GM21367 (cell line): Measurements from ENCODE around the gene SLC7A7.
"Not testable (repeated sequence)": the region's sequence is repeated elsewhere in the genome, so short reads cannot be mapped to it uniquely, and the experiment has no call there.

Experiments
- ATAC-seq: cut with Tn5 transposase; IDR thresholded peaks from one replicate; pipeline ENCODE4 v1.9.1; 2021; ENCODE audit not compliant: unreplicated experiment

The SLC7A7 gene

DNA sequence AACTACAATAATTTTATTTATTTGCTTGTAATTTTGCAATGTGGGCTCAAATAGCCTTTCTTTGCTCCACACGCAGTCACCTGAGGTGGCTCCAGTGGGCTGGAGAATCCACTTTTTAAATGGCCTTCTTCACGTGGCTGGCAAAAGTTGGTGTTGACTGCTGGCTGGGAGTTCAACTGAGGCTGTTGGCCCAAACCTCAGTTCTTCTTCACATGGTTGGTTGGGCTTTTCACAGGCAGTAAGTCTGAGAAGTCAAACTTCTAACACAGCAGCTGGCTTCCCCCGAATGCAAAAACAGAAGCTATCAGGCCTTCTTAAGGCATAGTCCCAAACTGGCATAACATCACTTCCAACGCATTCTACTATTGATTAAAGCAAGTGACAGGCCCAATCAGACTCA is 50.9 kb downstream of the SLC7A7 start:
- ATAC-seq: no peak

DNA sequence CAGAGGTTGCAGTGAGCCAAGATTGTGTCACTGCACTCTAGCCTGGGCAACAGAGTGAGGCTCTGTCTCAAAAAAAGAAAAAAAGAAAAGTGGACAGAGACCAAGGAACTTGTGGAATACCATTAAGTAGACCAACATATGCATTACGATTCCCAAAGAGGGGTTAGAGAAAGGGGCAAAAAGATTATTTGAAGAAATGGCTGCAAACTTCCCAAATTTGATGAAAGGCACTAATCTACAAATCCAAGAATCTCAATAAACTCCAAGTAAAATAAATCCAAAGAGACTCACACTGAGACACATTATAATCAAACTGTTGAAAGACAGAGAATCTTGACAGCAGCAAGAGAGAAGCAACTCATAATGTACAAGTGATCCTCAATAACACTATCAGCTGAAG is 53.5 kb downstream of the SLC7A7 start:
- ATAC-seq: no peak

DNA sequence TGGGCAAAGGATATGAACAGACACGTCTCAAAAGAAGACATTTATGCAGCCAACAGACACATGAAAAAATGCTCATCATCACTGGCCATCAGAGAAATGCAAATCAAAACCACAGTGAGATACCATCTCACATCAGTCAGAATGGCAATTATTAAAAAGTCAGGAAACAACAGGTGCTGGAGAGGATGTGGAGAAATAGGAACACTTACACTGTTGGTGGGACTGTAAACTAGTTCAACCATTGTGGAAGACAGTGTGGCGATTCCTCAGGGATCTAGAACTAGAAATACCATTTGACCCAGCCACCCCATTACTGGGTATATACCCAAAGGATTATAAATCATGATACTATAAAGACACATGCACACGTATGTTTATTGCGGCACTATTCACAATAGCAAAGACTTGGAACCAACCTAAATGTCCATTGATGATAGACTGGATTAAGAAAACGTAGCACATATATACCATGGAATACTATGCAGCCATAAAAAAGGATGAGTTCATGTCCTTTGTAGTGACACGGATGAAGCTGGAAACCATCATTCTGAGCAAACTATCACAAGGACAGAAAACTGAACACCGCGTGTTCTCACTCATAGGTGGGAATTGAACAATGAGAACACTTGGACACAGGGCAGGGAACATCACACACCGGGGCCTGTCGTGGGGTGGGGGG is 57.1 kb downstream of the SLC7A7 start:
- ATAC-seq: not testable (repeated sequence)

DNA sequence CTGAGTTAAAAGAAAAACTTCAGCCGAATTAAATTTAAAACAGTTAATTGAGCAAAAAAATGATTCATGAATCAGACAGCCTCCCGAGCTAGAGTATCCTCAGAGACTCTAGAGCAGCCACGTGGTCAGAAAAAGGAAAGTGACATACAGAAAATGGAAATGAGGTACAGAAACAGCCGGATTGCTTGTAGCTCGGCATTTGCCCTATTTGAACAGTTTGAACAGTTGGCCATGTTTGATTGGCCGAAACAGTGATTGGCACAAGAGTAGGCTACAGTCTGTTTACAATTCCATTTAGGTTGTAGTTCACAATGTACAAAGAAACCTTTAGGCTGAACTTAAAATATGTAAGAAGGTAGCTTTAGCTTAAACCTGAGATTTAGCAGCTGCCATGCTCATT is 61.6 kb downstream of the SLC7A7 start:
- ATAC-seq: no peak

DNA sequence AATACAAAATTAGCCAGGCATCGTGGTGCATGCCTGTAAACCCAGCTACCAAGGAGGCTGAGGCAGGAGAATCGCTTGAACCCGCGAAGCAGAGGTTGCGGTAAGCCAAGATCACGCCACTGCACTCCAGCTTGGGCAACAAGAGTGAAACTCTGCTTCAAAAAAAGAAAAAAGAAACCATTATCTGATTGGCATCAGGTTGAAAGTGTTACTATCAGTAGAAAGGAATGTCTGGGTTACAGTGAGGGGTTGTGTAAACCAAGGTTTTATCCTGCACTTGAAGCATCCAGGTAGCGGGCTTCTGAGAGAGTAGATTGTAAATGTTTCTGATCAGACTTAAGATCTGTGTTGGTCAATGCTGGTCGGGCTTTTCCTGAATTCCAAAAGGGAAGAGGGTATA is 62.8 kb downstream of the SLC7A7 start:
- ATAC-seq: no peak

DNA sequence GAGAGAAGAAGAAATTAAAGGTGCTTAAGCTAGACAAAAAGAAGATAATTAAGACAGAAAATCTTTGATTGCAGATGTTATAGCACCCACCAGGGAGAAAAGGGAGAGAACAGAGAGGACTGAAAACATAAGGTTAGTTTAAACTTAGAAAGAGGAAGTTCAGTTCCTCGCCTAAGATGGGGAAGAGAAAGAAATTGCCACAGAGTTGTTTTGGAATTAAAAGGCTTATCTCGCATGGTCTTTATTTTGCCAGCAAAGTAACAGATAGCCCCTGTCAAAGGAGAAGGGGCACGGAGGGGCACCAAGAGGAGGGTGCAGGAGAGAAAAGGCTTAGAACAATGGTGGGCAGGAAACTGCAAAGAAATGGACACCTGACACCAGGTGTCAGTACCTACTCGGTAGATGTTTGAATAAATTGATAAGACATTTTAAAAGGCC is 66.6 kb downstream of the SLC7A7 start:
- ATAC-seq: no peak

DNA sequence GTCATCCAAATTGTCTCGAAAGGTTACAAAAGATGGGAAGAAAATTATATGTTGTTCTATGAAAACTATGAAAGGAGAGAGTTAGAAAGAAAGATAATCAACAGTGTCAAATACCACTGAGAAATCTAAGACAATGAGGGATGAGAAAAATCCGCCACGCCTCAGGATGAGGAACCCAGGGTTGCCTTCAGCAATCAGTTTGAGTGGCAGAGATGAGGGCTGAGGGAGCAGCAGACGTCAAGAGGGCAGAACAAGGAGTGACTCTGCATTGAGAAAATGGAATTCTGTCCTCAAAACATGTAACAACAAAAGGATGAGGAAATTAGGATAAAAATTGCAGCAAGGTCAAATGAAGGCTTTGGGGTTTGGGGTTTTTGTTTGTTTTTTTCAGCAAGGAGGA is 67.0 kb downstream of the SLC7A7 start:
- no peak for ATAC-seq

DNA sequence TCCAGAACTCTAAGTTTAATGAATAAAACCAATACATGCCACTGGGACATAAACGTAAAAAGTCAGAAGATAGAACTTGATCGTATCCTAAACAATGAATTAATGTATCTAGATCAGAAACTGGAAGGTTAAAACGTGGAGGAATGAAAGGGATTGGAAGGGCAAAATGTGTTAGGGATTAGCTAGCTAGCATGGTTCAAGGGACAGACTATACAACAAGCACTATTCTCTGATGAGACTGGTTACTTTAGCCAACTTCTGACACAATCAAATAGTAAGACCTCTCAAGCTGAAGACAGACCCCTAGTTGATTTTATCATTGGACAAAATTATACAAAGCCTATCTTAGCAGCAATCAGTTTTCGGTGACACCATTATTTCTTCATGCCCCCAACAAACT is 67.5 kb downstream of the SLC7A7 start:
- no peak for ATAC-seq

DNA sequence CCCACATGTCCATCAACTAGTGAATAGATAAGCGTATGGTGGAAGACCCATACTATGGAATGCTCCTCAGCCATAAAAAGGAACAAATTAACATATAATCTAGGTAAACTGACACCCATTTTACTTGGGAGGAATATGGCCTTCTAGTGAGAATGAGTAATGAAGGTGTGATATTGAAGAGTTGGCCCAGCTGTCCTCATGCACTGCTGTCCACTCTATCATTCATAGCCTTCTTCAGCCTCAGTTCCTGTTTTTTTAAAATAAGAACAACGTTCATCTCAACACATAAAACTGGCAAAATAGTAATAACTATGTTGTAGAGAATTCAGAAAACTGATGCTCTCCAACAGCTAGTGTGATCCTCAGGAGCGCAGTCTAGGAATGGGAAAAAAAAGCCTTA is 75.2 kb downstream of the SLC7A7 start:
- ATAC-seq: no peak

DNA sequence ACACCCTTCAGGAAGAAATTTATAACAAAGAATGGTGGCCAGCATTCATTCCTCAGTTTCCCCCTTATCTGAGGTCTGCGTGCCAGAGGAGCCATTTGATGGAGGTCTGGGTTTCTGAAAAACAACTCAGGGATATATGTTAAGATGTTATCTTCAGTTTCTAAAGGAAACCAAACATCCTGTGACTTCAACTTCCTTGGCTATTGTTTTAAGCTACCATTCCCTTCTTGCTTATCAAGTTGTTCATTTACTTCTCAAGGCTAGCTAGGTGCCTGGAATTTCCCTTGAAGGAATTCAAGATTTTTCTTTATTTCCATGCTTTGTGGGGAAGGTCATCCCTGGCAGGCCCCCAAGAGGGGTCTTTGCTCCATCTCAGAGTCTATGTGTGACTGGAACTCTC is 75.8 kb downstream of the SLC7A7 start:
- no peak for ATAC-seq

DNA sequence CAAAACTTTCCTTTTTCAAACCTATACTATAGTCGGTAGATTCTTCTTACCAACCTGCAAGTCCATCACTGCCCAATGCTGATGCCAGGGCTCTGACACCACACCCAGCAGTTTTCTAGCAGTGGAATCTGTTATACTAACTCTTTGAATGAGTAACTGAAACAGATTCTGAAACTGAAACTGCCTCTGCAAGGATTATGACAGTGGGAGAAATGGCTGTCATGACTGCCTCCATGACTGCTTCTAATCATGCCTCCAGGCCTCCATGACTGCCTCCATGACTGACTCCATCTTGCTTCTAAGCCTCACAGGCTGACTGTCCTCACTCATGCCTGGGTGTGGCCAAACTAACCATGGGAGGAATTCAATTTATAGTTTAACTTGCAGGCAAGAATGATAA is 78.2 kb downstream of the SLC7A7 start:
- ATAC-seq: peak; percentile 57

DNA sequence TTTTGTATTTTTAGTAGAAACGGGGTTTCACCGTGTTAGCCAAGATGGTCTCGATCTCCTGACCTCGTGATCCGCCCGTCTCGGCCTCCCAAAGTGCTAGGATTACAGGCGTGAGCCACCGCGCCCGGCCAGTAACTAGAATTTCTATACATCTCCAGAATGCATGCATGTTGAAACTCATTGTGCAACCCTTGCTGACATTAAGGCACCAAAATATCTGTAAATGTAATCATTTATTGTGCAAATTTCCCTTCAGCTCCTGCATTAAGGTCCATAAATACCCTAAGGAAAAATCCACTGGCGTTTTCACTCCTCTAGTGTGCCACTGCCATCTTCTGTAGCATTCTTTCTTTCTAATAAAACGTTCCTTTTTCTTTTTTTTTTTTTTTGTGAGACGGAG is 78.9 kb downstream of the SLC7A7 start:
- ATAC-seq: not testable (repeated sequence)

DNA sequence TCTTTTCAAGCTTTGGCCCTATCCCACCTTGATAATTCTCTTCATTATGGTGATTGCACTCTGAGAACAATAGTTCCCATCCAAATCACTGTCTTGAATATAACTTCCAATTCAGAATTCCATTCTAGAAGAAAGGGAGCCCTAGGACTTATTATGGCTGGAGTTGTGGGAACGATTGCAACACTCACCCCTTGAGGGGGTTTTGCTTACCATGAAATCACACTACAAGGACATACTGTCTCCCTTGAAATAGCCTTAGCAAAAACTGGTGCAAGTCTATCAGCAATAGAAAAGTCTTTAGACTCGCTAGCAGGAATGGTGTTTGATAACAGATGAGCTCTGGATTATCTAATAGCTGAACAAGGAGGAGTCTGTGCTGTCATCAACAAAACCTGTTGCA is 80.1 kb downstream of the SLC7A7 start:
- no peak for ATAC-seq

DNA sequence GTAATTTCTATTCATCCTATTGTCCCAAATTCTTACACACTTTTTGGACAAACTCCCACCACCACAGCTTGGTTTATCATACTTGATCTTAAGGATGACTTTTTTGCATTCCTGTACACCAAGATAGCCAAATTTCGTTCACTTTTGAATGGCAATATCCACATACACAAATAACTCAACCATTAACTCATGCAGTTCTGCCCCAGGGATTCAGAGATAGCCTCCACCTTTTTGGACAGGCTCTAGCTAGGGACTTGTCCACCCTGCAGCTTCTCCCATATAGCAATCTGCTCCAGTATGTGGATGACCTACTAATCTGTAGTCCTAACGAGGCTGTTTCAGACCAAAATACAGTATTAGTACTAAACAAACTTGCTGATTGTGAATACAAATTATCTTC is 81.4 kb downstream of the SLC7A7 start:
- ATAC-seq: no peak

DNA sequence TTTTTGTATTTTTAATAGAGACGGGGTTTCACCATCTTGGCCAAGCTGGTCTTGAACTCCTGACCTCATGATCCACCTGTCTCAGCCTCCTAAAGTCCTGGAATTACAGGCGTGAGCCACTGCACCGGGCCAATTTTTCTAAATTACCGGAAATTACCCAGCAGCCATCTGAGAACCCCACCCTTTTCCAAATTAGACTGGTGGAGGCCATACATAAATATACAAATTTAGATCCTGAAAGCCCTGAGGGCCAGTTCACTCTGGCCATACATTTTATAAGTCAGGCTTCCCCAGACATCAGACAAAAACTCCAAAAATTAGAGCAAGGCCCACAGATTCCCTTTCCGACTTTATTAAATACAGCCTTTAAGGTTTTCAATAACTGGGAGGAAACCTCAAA is 83.2 kb downstream of the SLC7A7 start:
- ATAC-seq: not testable (repeated sequence)

DNA sequence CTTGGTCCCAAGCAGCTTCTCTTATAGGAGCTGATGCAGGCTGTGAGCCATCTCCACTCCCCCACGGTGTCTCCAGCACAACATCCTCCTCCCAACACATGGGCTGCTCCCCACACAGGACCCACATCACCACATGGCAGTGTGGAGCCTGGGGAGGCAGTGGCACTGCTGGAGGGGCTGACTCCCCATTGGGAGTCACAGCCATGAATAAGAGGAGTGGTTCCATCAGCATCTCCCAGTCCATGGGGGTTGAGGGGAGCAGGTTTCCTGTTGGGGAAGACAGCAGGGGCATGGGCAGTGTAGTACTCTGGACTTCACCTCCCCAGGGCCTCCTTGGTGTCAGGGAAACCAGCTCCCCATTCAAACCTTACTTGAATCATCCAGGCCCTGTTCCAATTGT is 89.2 kb downstream of the SLC7A7 start:
- ATAC-seq: no peak

DNA sequence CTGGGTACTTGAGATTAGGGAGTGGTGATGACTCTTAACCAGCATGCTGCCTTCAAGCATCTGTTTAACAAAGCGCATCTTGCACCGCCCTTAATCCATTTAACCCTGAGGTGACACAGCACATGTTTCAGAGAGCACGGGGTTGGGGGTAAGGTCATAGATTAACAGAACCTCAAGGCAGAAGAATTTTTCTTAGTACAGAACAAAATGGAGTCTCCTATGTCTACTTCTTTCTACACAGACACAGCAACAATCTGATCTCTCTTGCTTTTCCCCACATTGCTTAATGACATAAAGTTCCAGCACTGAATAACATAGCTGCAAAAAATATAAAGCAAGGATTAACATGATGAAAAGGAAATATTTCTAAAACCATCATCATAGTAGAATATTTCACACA is 89.9 kb downstream of the SLC7A7 start:
- ATAC-seq: not testable (repeated sequence)

DNA sequence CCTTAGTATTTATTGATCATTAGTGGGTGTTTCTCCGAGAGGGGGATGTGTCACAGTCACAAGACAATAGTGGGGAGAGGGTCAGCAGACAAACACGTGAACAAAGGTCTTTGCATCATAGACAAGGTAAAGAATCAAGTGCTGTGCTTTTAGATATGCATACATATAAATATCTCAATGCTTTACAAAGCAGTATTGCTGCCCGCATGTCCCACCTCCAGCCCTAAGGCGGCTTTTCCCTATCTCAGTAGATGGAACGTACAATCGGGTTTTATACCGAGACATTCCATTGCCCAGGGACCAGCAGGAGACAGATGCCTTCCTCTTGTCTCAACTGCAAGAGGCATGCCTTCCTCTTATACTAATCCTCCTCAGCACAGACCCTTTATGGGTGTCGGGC is 90.4 kb downstream of the SLC7A7 start:
- not testable (repeated sequence) for ATAC-seq

DNA sequence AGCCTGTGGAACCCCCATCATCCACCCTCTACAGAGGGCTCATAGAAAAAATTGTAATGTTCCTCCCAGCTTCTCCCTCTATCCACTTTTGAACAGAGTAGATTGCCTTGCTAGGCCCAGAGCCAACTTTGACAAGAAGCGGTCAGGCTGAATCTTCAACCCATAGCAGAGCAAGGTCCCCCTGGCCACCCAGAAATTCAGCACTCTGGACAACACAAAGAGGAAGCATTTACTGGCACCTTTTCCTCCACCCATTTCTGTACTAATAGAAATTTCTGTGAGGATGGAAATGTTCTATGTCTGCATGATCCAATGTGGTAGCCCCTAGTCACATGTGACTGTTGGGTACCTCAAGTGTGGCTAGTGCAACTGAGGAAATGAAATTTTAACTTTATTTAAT is 91.4 kb downstream of the SLC7A7 start:
- ATAC-seq: no peak
